ENCODE measurements around the gene ZNF565. TPM values are rescaled to one million over a fixed set of nuclear protein-coding genes. Genes with fewer than 3 reads are reported as not detected.

ZNF565 gene
- total and polyA plus RNA-seq, 8 donors = 2.1 to 3.5 (median 2.6) TPM

Other genes starting within 250 kb of the ZNF565 start
- gene SDHAF1, start 219.5 kb downstream of the ZNF565 start, total RNA-seq = 10 to 100 TPM in 5 of 6 donors, 1 to 10 TPM in 1; 8.7 to 16.6 (median 10.8) TPM
- 10 to 100 TPM; 15.8 to 21.0 TPM for gene SDHAF1, start 219.5 kb downstream of the ZNF565 start, polyA plus RNA-seq
- gene SYNE4, start 205.9 kb downstream of the ZNF565 start, total RNA-seq = 1 to 10 TPM; 2.6 to 5.9 (median 4.3) TPM
- gene SYNE4, start 205.9 kb downstream of the ZNF565 start, polyA plus RNA-seq = 10 to 100 TPM in 1 of 2 donors, 1 to 10 TPM in 1; 7.3 to 14.3 TPM
- 10 to 100 TPM in 1 of 6 donors, 1 to 10 TPM in 5; 2.6 to 10.9 (median 4.9) TPM for gene ALKBH6, start 200.5 kb downstream of the ZNF565 start, total RNA-seq
- 10 to 100 TPM; 15.4 to 22.8 TPM for gene ALKBH6, start 200.5 kb downstream of the ZNF565 start, polyA plus RNA-seq
- 1 to 10 TPM; 1.2 to 5.7 (median 2.5) TPM for gene CLIP3, start 181.8 kb downstream of the ZNF565 start, total RNA-seq
- gene CLIP3, start 181.8 kb downstream of the ZNF565 start, polyA plus RNA-seq = 1 to 10 TPM; 3.0 to 9.1 TPM
- gene THAP8, start 160.4 kb downstream of the ZNF565 start, total RNA-seq = 1 to 10 TPM in 5 of 6 donors, under 1 TPM in 1; 0.88 to 2.7 (median 1.8) TPM
- gene THAP8, start 160.4 kb downstream of the ZNF565 start, polyA plus RNA-seq = 1 to 10 TPM; 3.0 to 3.2 TPM
- gene WDR62, start 159.8 kb downstream of the ZNF565 start, total RNA-seq = under 1 TPM; 0.12 to 0.47 (median 0.26) TPM
- gene WDR62, start 159.8 kb downstream of the ZNF565 start, polyA plus RNA-seq = under 1 TPM; 0.42 to 0.49 TPM
- not detected for gene OVOL3, start 103.5 kb downstream of the ZNF565 start, total RNA-seq
- gene OVOL3, start 103.5 kb downstream of the ZNF565 start, polyA plus RNA-seq = not detected
- 10 to 100 TPM; 29.8 to 40.6 (median 35.3) TPM for gene POLR2I, start 99.8 kb downstream of the ZNF565 start, total RNA-seq
- 10 to 100 TPM; 45.7 to 58.0 TPM for gene POLR2I, start 99.8 kb downstream of the ZNF565 start, polyA plus RNA-seq
- 10 to 100 TPM; 22.3 to 65.0 (median 32.3) TPM for gene TBCB, start 99.2 kb downstream of the ZNF565 start, total RNA-seq
- gene TBCB, start 99.2 kb downstream of the ZNF565 start, polyA plus RNA-seq = 100 to 1,000 TPM in 1 of 2 donors, 10 to 100 TPM in 1; 72.6 to 131 TPM
- gene CAPNS1, start 74.6 kb downstream of the ZNF565 start, total RNA-seq = 100 to 1,000 TPM; 124 to 273 (median 175) TPM
- gene CAPNS1, start 74.6 kb downstream of the ZNF565 start, polyA plus RNA-seq = 100 to 1,000 TPM; 260 to 271 TPM
- 10 to 100 TPM in 5 of 6 donors, 1 to 10 TPM in 1; 4.1 to 25.3 (median 15.1) TPM for gene COX7A1, start 62.2 kb downstream of the ZNF565 start, total RNA-seq
- gene COX7A1, start 62.2 kb downstream of the ZNF565 start, polyA plus RNA-seq = 10 to 100 TPM; 13.6 to 31.0 TPM
- gene ZNF146, start 441 bp upstream of the ZNF565 start, total RNA-seq = 10 to 100 TPM; 15.0 to 35.2 (median 23.1) TPM
- gene ZNF146, start 441 bp upstream of the ZNF565 start, polyA plus RNA-seq = 10 to 100 TPM in 1 of 2 donors, 1 to 10 TPM in 1; 9.3 to 18.6 TPM
- 1 to 10 TPM in 5 of 6 donors, under 1 TPM in 1; 0.88 to 5.3 (median 2.3) TPM for gene ZFP14, start 164.5 kb upstream of the ZNF565 start, total RNA-seq
- gene ZFP14, start 164.5 kb upstream of the ZNF565 start, polyA plus RNA-seq = 1 to 10 TPM; 1.3 to 2.0 TPM
- gene ZFP82, start 204.0 kb upstream of the ZNF565 start, total RNA-seq = 1 to 10 TPM in 5 of 6 donors, under 1 TPM in 1; 0.79 to 3.8 (median 1.2) TPM
- gene ZFP82, start 204.0 kb upstream of the ZNF565 start, polyA plus RNA-seq = 1 to 10 TPM; 1.1 to 2.7 TPM

All from pancreas (tissue), 8 donors.